IMR-90 (cell line): ENCODE results near the gene HEXIM1. TPM values are rescaled to one million over a fixed set of nuclear protein-coding genes. Genes with fewer than 3 reads are reported as not detected.

Experiments
- ATAC-seq: fragments of 200-7000 bp; cut with Tn5 transposase; 2 replicates; pipeline ENCODE4 v1.9.1; 2020; ENCODE audit warnings: low read depth, mild to moderate bottlenecking, moderate library complexity
- BruUV-seq: library from RNA; stranded (reverse); fragments of 400-500 nt; replicated peaks from 2 replicates; lab custom pipeline; 2021; lab: Mats Ljungman, UMichigan
- CTCF ChIA-PET: fragments of 300-600 bp; formaldehyde crosslinking; extraction: SDS; loops from one replicate; lab custom pipeline; 2021; ENCODE audit warnings: antibody characterized with exemption; lab: Yijun Ruan, JAX
- POLR2A ChIA-PET: fragments of 300-600 bp; sonication (Branson Sonifier 250); formaldehyde crosslinking; loops from one replicate; lab custom pipeline; 2022; ENCODE audit warnings: antibody characterized with exemption; ENCODE audit not compliant: unreplicated experiment; lab: Charles Lee
- DNase-seq: peaks from one replicate; pipeline ENCODE4 v3.0.0; 2013
- H2AFZ ChIP-seq: replicated peaks from 2 replicates; pipeline ENCODE3; 2013; ENCODE audit warnings: low read length, mild to moderate bottlenecking; ENCODE audit not compliant: poor library complexity
- H2AK5ac ChIP-seq: 2 replicates; pipeline ENCODE4 v1.6.1; 2013; ENCODE audit warnings: low read depth, low read length, inconsistent platforms
- H2AK9ac ChIP-seq: replicated peaks from 2 replicates; pipeline ENCODE3; 2013; ENCODE audit warnings: mild to moderate bottlenecking, low read depth, low read length, moderate library complexity; ENCODE audit not compliant: poor library complexity
- H2BK120ac ChIP-seq: 2 replicates; pipeline ENCODE4 v1.6.1; 2013; ENCODE audit warnings: low read depth, low read length, inconsistent platforms
- H2BK15ac ChIP-seq: 3 replicates; pipeline ENCODE4 v1.6.1; 2013; ENCODE audit warnings: low read depth, low read length, inconsistent platforms
- H2BK20ac ChIP-seq: 2 replicates; pipeline ENCODE4 v1.6.1; 2013; ENCODE audit warnings: low read depth, mild to moderate bottlenecking, inconsistent platforms, low read length, moderate library complexity
- H2BK5ac ChIP-seq: 2 replicates; pipeline ENCODE4 v1.6.1; 2013; ENCODE audit warnings: mild to moderate bottlenecking, low read depth, low read length, inconsistent platforms; ENCODE audit not compliant: poor library complexity, severe bottlenecking
- H3K14ac ChIP-seq: replicated peaks from 2 replicates; pipeline ENCODE4 v1.6.1; 2013; ENCODE audit warnings: low read depth, low read length, inconsistent platforms
- H3K18ac ChIP-seq: 2 replicates; pipeline ENCODE4 v1.6.1; 2013; ENCODE audit warnings: low read depth, low read length, control low read depth
- H3K23ac ChIP-seq: 2 replicates; pipeline ENCODE4 v1.6.1; 2013; ENCODE audit warnings: low read depth, low read length, inconsistent platforms
- H3K27ac ChIP-seq: 2 replicates; pipeline ENCODE4 v1.5.1; 2013; ENCODE audit warnings: mild to moderate bottlenecking, control low read depth, low read length; ENCODE audit not compliant: insufficient read depth
- H3K27me3 ChIP-seq: 2 replicates; pipeline ENCODE4 v1.6.1; 2013; ENCODE audit warnings: low read length; ENCODE audit not compliant: control insufficient read depth, insufficient read depth
- H3K36me3 ChIP-seq: 2 replicates; pipeline ENCODE4 v1.6.1; 2013; ENCODE audit warnings: low read length, mixed read lengths; ENCODE audit not compliant: control insufficient read depth, insufficient read depth
- H3K4ac ChIP-seq: 2 replicates; pipeline ENCODE4 v1.6.1; 2013; ENCODE audit warnings: low read depth, low read length, inconsistent platforms
- H3K4me1 ChIP-seq: 2 replicates; pipeline ENCODE4 v1.6.1; 2013; ENCODE audit warnings: low read length, mixed read lengths; ENCODE audit not compliant: control insufficient read depth, insufficient read depth
- H3K4me2 ChIP-seq: 2 replicates; pipeline ENCODE4 v1.6.1; 2013; ENCODE audit warnings: low read depth, mild to moderate bottlenecking, control low read depth, low read length, moderate library complexity
- H3K4me3 ChIP-seq: 2 replicates; pipeline ENCODE4 v1.5.1; 2013; ENCODE audit warnings: low read depth, mild to moderate bottlenecking, control low read depth, low read length, moderate library complexity; ENCODE audit not compliant: insufficient read depth
- H3K56ac ChIP-seq: 2 replicates; pipeline ENCODE4 v1.6.1; 2013; ENCODE audit warnings: low read length, inconsistent platforms; ENCODE audit not compliant: insufficient read depth; ENCODE audit errors: extremely low read depth
- H3K79me1 ChIP-seq, 2 experiments: 2 replicates each; pipeline ENCODE4 v1.6.1; 2013; ENCODE audit warnings: low read length in 2 of 2, inconsistent platforms in 1 of 2, low read depth in 1 of 2
- H3K9ac ChIP-seq: 2 replicates; pipeline ENCODE4 v1.6.1; 2013; ENCODE audit warnings: low read depth, low read length, control low read depth
- H3K9me1 ChIP-seq: 2 replicates; pipeline ENCODE4 v1.6.1; 2013; ENCODE audit warnings: low read length, inconsistent platforms; ENCODE audit not compliant: insufficient read depth
- H3K9me3 ChIP-seq: 2 replicates; pipeline ENCODE4 v1.6.1; 2013; ENCODE audit warnings: low read length; ENCODE audit not compliant: control insufficient read depth, insufficient read depth
- H4K20me1 ChIP-seq: 2 replicates; pipeline ENCODE4 v1.6.1; 2013; ENCODE audit warnings: low read length, inconsistent platforms; ENCODE audit not compliant: insufficient read depth
- H4K5ac ChIP-seq: 2 replicates; pipeline ENCODE4 v1.6.1; 2013; ENCODE audit warnings: mild to moderate bottlenecking, low read depth, low read length, control low read depth
- H4K8ac ChIP-seq, 2 experiments: 2 replicates each; pipeline ENCODE4 v1.6.1; 2013; ENCODE audit warnings: low read depth in 2 of 2, low read length in 2 of 2, control low read depth in 1 of 2, inconsistent platforms in 1 of 2
- H4K91ac ChIP-seq: 2 replicates; pipeline ENCODE4 v1.6.1; 2013; ENCODE audit warnings: low read depth, low read length, inconsistent platforms; ENCODE audit not compliant: insufficient read depth
- BHLHE40 ChIP-seq: fragments of 150-350 bp; IDR thresholded peaks from 2 replicates; pipeline ENCODE4 v1.6.1; 2016; ENCODE audit warnings: mild to moderate bottlenecking, low read depth, low read length
- CHD1 ChIP-seq: IDR thresholded peaks from 2 replicates; pipeline ENCODE4 v1.6.1; 2012; ENCODE audit warnings: low read depth, low read length, improper control_type of control experiment
- FOS ChIP-seq: fragments of 150-350 bp; IDR thresholded peaks from 2 replicates; pipeline ENCODE4 v1.6.1; 2016; ENCODE audit warnings: low read depth, low read length
- MAFK ChIP-seq: IDR thresholded peaks from 2 replicates; pipeline ENCODE4 v1.6.1; 2012; ENCODE audit warnings: low read depth, low read length, improper control_type of control experiment
- MAZ ChIP-seq: IDR thresholded peaks from 2 replicates; pipeline ENCODE4 v1.6.1; 2012; ENCODE audit warnings: low read depth, mild to moderate bottlenecking, low read length, improper control_type of control experiment, moderate library complexity, borderline replicate concordance
- MXI1 ChIP-seq: IDR thresholded peaks from 2 replicates; pipeline ENCODE4 v1.6.1; 2012; ENCODE audit warnings: low read depth, mild to moderate bottlenecking, low read length, moderate library complexity, borderline replicate concordance
- POLR2A ChIP-seq: IDR thresholded peaks from 2 replicates; pipeline ENCODE4 v1.6.1; 2012; ENCODE audit warnings: mild to moderate bottlenecking, low read depth, low read length
- RAD21 ChIP-seq: IDR thresholded peaks from 2 replicates; pipeline ENCODE4 v1.6.1; 2012; ENCODE audit warnings: low read length, improper control_type of control experiment
- RCOR1 ChIP-seq: IDR thresholded peaks from 2 replicates; pipeline ENCODE4 v1.6.1; 2012; ENCODE audit warnings: mild to moderate bottlenecking, low read length, improper control_type of control experiment; ENCODE audit not compliant: insufficient replicate concordance
- RFX5 ChIP-seq: IDR thresholded peaks from 2 replicates; pipeline ENCODE4 v1.8.0; 2012; ENCODE audit warnings: low read depth, mild to moderate bottlenecking, low read length, moderate library complexity
- WGBS, 2 experiments: methylation state at CpG; one replicate each; pipeline versions ENCODE4 v1.1.5 to v1.1.7; 2013; ENCODE audit warnings: missing lambda C conversion rate in 2 of 2; ENCODE audit not compliant: insufficient read length in 1 of 2; ENCODE audit errors: extremely low coverage in 2 of 2; 5-methylcytosine and 5-hydroxymethylcytosine counted together
- dilution Hi-C: fragments of 300-500 bp; cut with HindIII; formaldehyde crosslinking; loops from one replicate; pipeline ENCODE4 v1.14.3; 2018; ENCODE audit warnings: low sequenced_read_pairs; ENCODE audit not compliant: unreplicated experiment
- in situ Hi-C: fragments of 300-500 bp; cut with MboI; formaldehyde crosslinking; loops from 3 replicates; pipeline ENCODE4 v1.14.3; 2019; ENCODE audit warnings: low sequenced_read_pairs, inconsistent platforms, mixed read lengths
- intact Hi-C: fragments of 100-400 bp; cut with micrococcal nuclease; formaldehyde crosslinking; loops from 2 replicates; pipeline ENCODE4 v1.10.0; 2022
- polyA plus RNA-seq, 3 experiments: library from polyadenylated mRNA; depleted of rRNA; stranded (reverse); fragments of >200 nt; gene quantifications; 2 replicates each; pipeline ENCODE4 v1.2.3, GENCODE V29; 2012; ENCODE audit warnings: low replicate concordance in 1 of 3
- total RNA-seq: library from RNA; depleted of rRNA; stranded (reverse); fragments of >200 nt; gene quantifications from 2 replicates; pipeline ENCODE4 v1.2.3, GENCODE V29; 2012
- TF ChIP-seq, protein P1 (sequence below): fragments of 150-350 bp; IDR thresholded peaks from 2 replicates; pipeline ENCODE4 v1.6.1; 2017; ENCODE audit warnings: mild to moderate bottlenecking, antibody characterized with exemption, low read length, low read depth
- TF ChIP-seq, protein P2 (sequence below): conservative IDR thresholded peaks from 2 replicates; pipeline ENCODE4 v1.5.1; 2012; ENCODE audit warnings: mild to moderate bottlenecking, low read depth, low read length, improper control_type of control experiment
- TF ChIP-seq, protein P3 (sequence below): fragments of 150-350 bp; IDR thresholded peaks from 2 replicates; pipeline ENCODE4 v1.6.1; 2016; ENCODE audit warnings: low read depth, mild to moderate bottlenecking, low read length, moderate library complexity, borderline replicate concordance

HEXIM1 gene
- total and polyA plus RNA-seq, 2 of the 4 experiments (the other 2 are of a cell fraction): 5.9 to 14.5 TPM

DNA sequence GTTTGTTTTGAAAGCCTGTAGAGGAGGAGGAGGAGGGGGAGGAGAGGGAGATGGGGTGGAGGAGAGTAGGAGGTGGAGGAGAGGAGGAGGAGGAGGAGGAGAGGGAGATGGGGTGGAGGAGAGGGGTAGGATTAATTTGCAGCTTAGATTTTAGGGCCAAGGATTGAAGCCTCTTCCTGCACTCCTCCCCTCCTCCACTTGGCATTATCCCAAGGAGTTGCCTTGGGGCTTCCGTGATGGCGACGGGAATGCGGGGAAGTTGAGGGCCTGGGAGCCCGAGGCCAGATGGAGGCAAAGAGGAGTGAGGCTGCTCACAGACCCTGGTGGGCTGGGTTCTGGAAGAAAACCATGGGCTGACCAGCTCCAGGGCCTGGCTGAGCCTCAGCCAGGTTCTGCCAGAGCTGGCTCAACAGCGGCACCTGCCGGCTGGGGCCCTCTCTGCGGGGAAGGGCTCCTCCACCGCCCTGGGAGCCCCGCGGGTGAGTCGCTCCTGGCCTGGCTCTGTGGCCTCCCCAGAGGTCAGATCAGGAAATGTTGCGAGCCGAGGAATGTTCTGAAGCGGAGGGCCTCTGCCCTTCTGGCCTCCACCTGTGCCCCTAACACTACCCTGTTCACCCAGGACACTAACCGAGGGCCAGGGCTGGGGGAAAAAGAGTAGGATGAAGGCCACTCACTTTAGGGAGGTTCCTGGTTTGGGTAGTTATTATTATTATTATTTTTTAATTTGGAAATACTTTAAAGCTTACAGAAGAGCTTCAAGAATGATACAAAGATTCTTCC, 49.5 kb downstream of the HEXIM1 start:
- Histone ChIP-seq H4K91ac (peak overlapping the region; percentile 90), H3K27me3 (no peaks in the 10 kb centered on the region), H3K4me2 (peak overlapping the region; percentile 59), H3K23ac (peak overlapping the region; percentile 55; the same call in 1 of the 2 replicates), H3K9ac (peak overlapping the region; percentile 60), H3K9me3 (no peaks in the 10 kb centered on the region), H3K4me1 (peaks cover 10% of the 10 kb centered on the region), H4K20me1 (no peaks in the 10 kb centered on the region), H3K79me1 (no peaks in the 10 kb centered on the region), H3K14ac (peak overlapping the region; percentile 89), H4K5ac (peak overlapping the region; percentile 92), H3K36me3 (no peaks in the 10 kb centered on the region), H3K18ac (peak overlapping the region; percentile 74), H3K27ac (peak overlapping the region; percentile 60), H2BK120ac (peak overlapping the region; percentile 89), H2BK5ac (peak overlapping the region; percentile 71), H2AK5ac (peak overlapping the region; percentile 67; the same call in 1 of the 2 replicates), H2BK20ac (peak overlapping the region; percentile 72), H3K9me1 (no peaks in the 10 kb centered on the region), H3K56ac (0 out of 2 replicates have a peak overlapping the region, but pooled peaks have one; percentile 1), H2AK9ac (peak overlapping the region; percentile 7), H4K8ac (peak overlapping the region; percentile 60 to 96), H3K4ac (peak overlapping the region; percentile 95), H3K4me3 (no peak overlapping the region), H2AFZ (peak overlapping the region; percentile 98), H2BK15ac (peak overlapping the region; percentile 55; the same call in 1 of the 3 replicates)
- CTCF ChIA-PET: interaction anchor here (0.6 to 3.3 kb wide), 22 partner anchors 9 to 377 kb away, joined by 3 to 60 read pairs (median 4); partner anchors contain the start of genes ACBD4 and HEXIM1
- peak; percentile 100 for ATAC-seq
- POLR2A ChIA-PET: interaction anchor here (0.8 to 1.6 kb wide), 6 partner anchors 9 to 49 kb away, joined by 3 to 12 read pairs (median 4); partner anchors contain the start of gene HEXIM2
- peak; percentile 77 for DNase-seq
- no TSS peak for BruUV-seq
- in situ Hi-C loops (loop anchor here (5.0 kb wide), 1 partner anchor 60 kb away; the partner anchor contains the start of gene ACBD4), intact Hi-C loops (loop anchor here (1.0 kb wide), 2 partner anchors 48 to 62 kb away; partner anchors contain the start of gene ACBD4), dilution Hi-C loops (no loop called here)
- WGBS, 2 experiments: no CpG with 5 or more reads among the region's 16 CpGs
- peak; percentile 71; the same call in 1 of the 2 replicates for TF ChIP-seq MAZ
- no peak for TF ChIP-seq RCOR1
- TF ChIP-seq MXI1: no peak
- TF ChIP-seq, protein P1, sequence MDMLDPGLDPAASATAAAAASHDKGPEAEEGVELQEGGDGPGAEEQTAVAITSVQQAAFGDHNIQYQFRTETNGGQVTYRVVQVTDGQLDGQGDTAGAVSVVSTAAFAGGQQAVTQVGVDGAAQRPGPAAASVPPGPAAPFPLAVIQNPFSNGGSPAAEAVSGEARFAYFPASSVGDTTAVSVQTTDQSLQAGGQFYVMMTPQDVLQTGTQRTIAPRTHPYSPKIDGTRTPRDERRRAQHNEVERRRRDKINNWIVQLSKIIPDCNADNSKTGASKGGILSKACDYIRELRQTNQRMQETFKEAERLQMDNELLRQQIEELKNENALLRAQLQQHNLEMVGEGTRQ: no peak
- TF ChIP-seq, protein P2, sequence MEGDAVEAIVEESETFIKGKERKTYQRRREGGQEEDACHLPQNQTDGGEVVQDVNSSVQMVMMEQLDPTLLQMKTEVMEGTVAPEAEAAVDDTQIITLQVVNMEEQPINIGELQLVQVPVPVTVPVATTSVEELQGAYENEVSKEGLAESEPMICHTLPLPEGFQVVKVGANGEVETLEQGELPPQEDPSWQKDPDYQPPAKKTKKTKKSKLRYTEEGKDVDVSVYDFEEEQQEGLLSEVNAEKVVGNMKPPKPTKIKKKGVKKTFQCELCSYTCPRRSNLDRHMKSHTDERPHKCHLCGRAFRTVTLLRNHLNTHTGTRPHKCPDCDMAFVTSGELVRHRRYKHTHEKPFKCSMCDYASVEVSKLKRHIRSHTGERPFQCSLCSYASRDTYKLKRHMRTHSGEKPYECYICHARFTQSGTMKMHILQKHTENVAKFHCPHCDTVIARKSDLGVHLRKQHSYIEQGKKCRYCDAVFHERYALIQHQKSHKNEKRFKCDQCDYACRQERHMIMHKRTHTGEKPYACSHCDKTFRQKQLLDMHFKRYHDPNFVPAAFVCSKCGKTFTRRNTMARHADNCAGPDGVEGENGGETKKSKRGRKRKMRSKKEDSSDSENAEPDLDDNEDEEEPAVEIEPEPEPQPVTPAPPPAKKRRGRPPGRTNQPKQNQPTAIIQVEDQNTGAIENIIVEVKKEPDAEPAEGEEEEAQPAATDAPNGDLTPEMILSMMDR: peak; percentile 100; the same call in 1 of the 2 replicates
- TF ChIP-seq POLR2A: peak; percentile 54; the same call in 1 of the 2 replicates
- TF ChIP-seq MAFK: no peak
- TF ChIP-seq RFX5: no peak
- TF ChIP-seq, protein P3, sequence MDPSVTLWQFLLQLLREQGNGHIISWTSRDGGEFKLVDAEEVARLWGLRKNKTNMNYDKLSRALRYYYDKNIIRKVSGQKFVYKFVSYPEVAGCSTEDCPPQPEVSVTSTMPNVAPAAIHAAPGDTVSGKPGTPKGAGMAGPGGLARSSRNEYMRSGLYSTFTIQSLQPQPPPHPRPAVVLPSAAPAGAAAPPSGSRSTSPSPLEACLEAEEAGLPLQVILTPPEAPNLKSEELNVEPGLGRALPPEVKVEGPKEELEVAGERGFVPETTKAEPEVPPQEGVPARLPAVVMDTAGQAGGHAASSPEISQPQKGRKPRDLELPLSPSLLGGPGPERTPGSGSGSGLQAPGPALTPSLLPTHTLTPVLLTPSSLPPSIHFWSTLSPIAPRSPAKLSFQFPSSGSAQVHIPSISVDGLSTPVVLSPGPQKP: no peak
- no peak for TF ChIP-seq CHD1
- TF ChIP-seq BHLHE40: no peak
- peak; percentile 100 for TF ChIP-seq RAD21
- TF ChIP-seq FOS: no peak
